PFSK-1 (cell line): Measurements from ENCODE around the gene SLC8B1.

Experiments used
- FOXP2 ChIP-seq: optimal IDR thresholded peaks from 2 replicates; pipeline ENCODE3; 2011; ENCODE audit warnings: borderline replicate concordance, control low read depth, inconsistent platforms; ENCODE audit not compliant: insufficient read depth; ENCODE audit errors: extremely low read length, extremely low read depth
- POLR2AphosphoS5 ChIP-seq: IDR thresholded peaks from 2 replicates; pipeline ENCODE4 v1.6.1; 2012; ENCODE audit warnings: low read depth, mild to moderate bottlenecking, control low read depth, low read length, moderate library complexity
- SIN3A ChIP-seq: IDR thresholded peaks from 2 replicates; pipeline ENCODE4 v1.6.1; 2012; ENCODE audit warnings: mild to moderate bottlenecking, low read length, moderate library complexity, borderline replicate concordance; ENCODE audit not compliant: insufficient read depth
- TAF1 ChIP-seq: IDR thresholded peaks from 2 replicates; pipeline ENCODE4 v1.6.1; 2012; ENCODE audit warnings: low read length, control low read depth, borderline replicate concordance; ENCODE audit not compliant: insufficient read depth
- TF ChIP-seq, protein P1 (sequence below), 2 experiments: IDR thresholded peaks; 2 replicates each; pipeline versions ENCODE4 v1.6.1 to v1.8.0; 2011 to 2012; ENCODE audit warnings: low read depth in 2 of 2, low read length in 2 of 2, control low read depth in 1 of 2, inconsistent platforms in 1 of 2, mild to moderate bottlenecking in 1 of 2, moderate library complexity in 1 of 2; ENCODE audit not compliant: insufficient read depth in 1 of 2

- TF ChIP-seq POLR2AphosphoS5: no peak
- no peak for TF ChIP-seq SIN3A
- TF ChIP-seq TAF1: no peak
- TF ChIP-seq, protein P1, sequence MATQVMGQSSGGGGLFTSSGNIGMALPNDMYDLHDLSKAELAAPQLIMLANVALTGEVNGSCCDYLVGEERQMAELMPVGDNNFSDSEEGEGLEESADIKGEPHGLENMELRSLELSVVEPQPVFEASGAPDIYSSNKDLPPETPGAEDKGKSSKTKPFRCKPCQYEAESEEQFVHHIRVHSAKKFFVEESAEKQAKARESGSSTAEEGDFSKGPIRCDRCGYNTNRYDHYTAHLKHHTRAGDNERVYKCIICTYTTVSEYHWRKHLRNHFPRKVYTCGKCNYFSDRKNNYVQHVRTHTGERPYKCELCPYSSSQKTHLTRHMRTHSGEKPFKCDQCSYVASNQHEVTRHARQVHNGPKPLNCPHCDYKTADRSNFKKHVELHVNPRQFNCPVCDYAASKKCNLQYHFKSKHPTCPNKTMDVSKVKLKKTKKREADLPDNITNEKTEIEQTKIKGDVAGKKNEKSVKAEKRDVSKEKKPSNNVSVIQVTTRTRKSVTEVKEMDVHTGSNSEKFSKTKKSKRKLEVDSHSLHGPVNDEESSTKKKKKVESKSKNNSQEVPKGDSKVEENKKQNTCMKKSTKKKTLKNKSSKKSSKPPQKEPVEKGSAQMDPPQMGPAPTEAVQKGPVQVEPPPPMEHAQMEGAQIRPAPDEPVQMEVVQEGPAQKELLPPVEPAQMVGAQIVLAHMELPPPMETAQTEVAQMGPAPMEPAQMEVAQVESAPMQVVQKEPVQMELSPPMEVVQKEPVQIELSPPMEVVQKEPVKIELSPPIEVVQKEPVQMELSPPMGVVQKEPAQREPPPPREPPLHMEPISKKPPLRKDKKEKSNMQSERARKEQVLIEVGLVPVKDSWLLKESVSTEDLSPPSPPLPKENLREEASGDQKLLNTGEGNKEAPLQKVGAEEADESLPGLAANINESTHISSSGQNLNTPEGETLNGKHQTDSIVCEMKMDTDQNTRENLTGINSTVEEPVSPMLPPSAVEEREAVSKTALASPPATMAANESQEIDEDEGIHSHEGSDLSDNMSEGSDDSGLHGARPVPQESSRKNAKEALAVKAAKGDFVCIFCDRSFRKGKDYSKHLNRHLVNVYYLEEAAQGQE (IDR thresholded peaks at IDR 0.05; ENCODE audit: insufficient read depth in 1 of 2, low read depth in 2 of 2, low read length in 2 of 2): no peak
- TF ChIP-seq FOXP2: no peak
Observed at GRCh38 chr12:113305281-113305856, 29.5 kb downstream of the SLC8B1 start.
